GM23338 (cell line): ENCODE results near the gene SCN9A. TPM values are rescaled to one million over a fixed set of nuclear protein-coding genes. Genes with fewer than 3 reads are reported as not detected.

Source experiments
- ATAC-seq: fragments of 200-7000 bp; cut with Tn5 transposase; 3 replicates; pipeline ENCODE4 v1.9.1; 2020
- DNase-seq: peaks from one replicate; pipeline ENCODE4 v3.0.0-alpha.2; 2015; ENCODE audit warnings: low spot score
- H2AFZ ChIP-seq: fragments of 200-600 bp; sonication (generic); 2 replicates; pipeline ENCODE4 v1.8.0; 2016; ENCODE audit warnings: antibody characterized with exemption, mild to moderate bottlenecking, moderate library complexity
- H3F3A ChIP-seq: fragments of 200-600 bp; sonication (generic); replicated peaks from 2 replicates; pipeline ENCODE4 v1.8.0; 2017; ENCODE audit warnings: antibody characterized with exemption, mixed run types, low read depth
- H3K27ac ChIP-seq: fragments of 200-600 bp; sonication (generic); 2 replicates; pipeline ENCODE4 v1.6.1; 2016; ENCODE audit warnings: low read depth
- H3K27me3 ChIP-seq: fragments of 200-600 bp; sonication (generic); 2 replicates; pipeline ENCODE4 v1.8.0; 2016; ENCODE audit warnings: mild to moderate bottlenecking, mixed run types, moderate library complexity; ENCODE audit not compliant: insufficient read depth
- H3K36me3 ChIP-seq: fragments of 200-600 bp; sonication (generic); 2 replicates; pipeline ENCODE4 v1.8.0; 2016; ENCODE audit warnings: mild to moderate bottlenecking; ENCODE audit not compliant: insufficient read depth
- H3K4me1 ChIP-seq: fragments of 200-600 bp; sonication (generic); 2 replicates; pipeline ENCODE4 v1.8.0; 2016; ENCODE audit warnings: mild to moderate bottlenecking, moderate library complexity; ENCODE audit not compliant: insufficient read depth
- H3K4me2 ChIP-seq: fragments of 200-600 bp; sonication (generic); 2 replicates; pipeline ENCODE4 v1.7.1; 2017; ENCODE audit warnings: mixed run types
- H3K4me3 ChIP-seq: fragments of 200-600 bp; sonication (generic); 2 replicates; pipeline ENCODE4 v1.6.1; 2016; ENCODE audit warnings: mixed run types
- H3K79me2 ChIP-seq: fragments of 200-600 bp; sonication (generic); replicated peaks from 2 replicates; pipeline ENCODE4 v1.8.0; 2017; ENCODE audit warnings: mild to moderate bottlenecking; ENCODE audit not compliant: insufficient read depth
- H3K9me2 ChIP-seq: fragments of 200-600 bp; sonication (generic); 2 replicates; pipeline ENCODE4 v1.8.0; 2017; ENCODE audit not compliant: insufficient read depth
- H4K20me1 ChIP-seq: fragments of 200-600 bp; sonication (generic); replicated peaks from 2 replicates; pipeline ENCODE4 v1.8.0; 2017; ENCODE audit warnings: mild to moderate bottlenecking; ENCODE audit not compliant: insufficient read depth
- H3K27ac Mint-ChIP-seq: 2 replicates; pipeline ENCODE4 v1.8.0; 2020; ENCODE audit warnings: inconsistent platforms, mild to moderate bottlenecking, moderate library complexity, mixed read lengths
- H3K27me3 Mint-ChIP-seq: 3 replicates; pipeline ENCODE4 v1.8.0; 2022; ENCODE audit warnings: low read depth, mild to moderate bottlenecking, moderate library complexity, mixed read lengths, inconsistent platforms; ENCODE audit not compliant: insufficient read depth, poor library complexity
- H3K36me3 Mint-ChIP-seq: 3 replicates; pipeline ENCODE4 v1.8.0; 2021; ENCODE audit warnings: low read depth, mild to moderate bottlenecking, inconsistent platforms, moderate library complexity, mixed read lengths
- H3K4me1 Mint-ChIP-seq: 3 replicates; pipeline ENCODE4 v1.8.0; 2020; ENCODE audit warnings: mild to moderate bottlenecking, inconsistent platforms, mixed read lengths
- H3K4me3 Mint-ChIP-seq: 3 replicates; pipeline ENCODE4 v1.8.0; 2021; ENCODE audit warnings: moderate library complexity, mild to moderate bottlenecking, inconsistent platforms, mixed read lengths
- H3K9me3 Mint-ChIP-seq: 3 replicates; pipeline ENCODE4 v1.8.0; 2020; ENCODE audit warnings: moderate library complexity, mild to moderate bottlenecking, inconsistent platforms, mixed read lengths
- EZH2 ChIP-seq: fragments of 200-600 bp; sonication (generic); IDR thresholded peaks from one replicate; pipeline ENCODE4 v1.8.0; 2017; ENCODE audit warnings: antibody characterized with exemption, mild to moderate bottlenecking, low read depth; ENCODE audit not compliant: unreplicated experiment
- REST ChIP-seq: IDR thresholded peaks from one replicate; pipeline ENCODE4 v1.6.1; 2018; ENCODE audit warnings: antibody characterized with exemption; ENCODE audit not compliant: unreplicated experiment
- STAT1 ChIP-seq: IDR thresholded peaks from one replicate; pipeline ENCODE4 v1.6.1; 2016; ENCODE audit warnings: antibody characterized with exemption; ENCODE audit not compliant: unreplicated experiment
- ZNF114 ChIP-seq: fragments of 250-450 bp; sonication (Bioruptor Pico); IDR thresholded peaks from 2 replicates; pipeline ENCODE4 v1.5.0; 2020; ENCODE audit warnings: mild to moderate bottlenecking, moderate library complexity
- polyA plus RNA-seq: library from polyadenylated mRNA; unstranded; fragments of >200 nt; fragmentation: Nextera tagmentation; extraction: Ambion mirVana; gene quantifications from 2 replicates; pipeline ENCODE4 v1.2.1, GENCODE V29; 2016
- total RNA-seq: library from RNA; depleted of rRNA; stranded (reverse); fragments of >200 nt; shearing (Covaris generic); gene quantifications from 2 replicates; pipeline ENCODE4 v1.2.3, GENCODE V29; 2014
- TF ChIP-seq, protein P1 (sequence below), 2 experiments: fragments of 200-600 bp in 1 of 2; sonication (generic) in 1 of 2; conservative IDR thresholded peaks; 2 replicates each; pipeline versions ENCODE4 v1.5.1 to v1.6.1; 2016 to 2017; ENCODE audit warnings: antibody characterized with exemption in 2 of 2, low read depth in 2 of 2, mild to moderate bottlenecking in 2 of 2, moderate library complexity in 1 of 2
- TF ChIP-seq, protein P2 (sequence below): fragments of 250-450 bp; sonication (Bioruptor Pico); IDR thresholded peaks from 2 replicates; pipeline ENCODE4 v1.5.0; 2020; ENCODE audit warnings: mild to moderate bottlenecking, moderate library complexity
- TF ChIP-seq, protein P3 (sequence below): IDR thresholded peaks from 2 replicates; pipeline ENCODE4 v1.6.1; 2016; ENCODE audit warnings: antibody characterized with exemption

SCN9A gene
- total and polyA plus RNA-seq, 2 experiments from 2014 or later = 8.8 to 9.5 TPM

DNA sequence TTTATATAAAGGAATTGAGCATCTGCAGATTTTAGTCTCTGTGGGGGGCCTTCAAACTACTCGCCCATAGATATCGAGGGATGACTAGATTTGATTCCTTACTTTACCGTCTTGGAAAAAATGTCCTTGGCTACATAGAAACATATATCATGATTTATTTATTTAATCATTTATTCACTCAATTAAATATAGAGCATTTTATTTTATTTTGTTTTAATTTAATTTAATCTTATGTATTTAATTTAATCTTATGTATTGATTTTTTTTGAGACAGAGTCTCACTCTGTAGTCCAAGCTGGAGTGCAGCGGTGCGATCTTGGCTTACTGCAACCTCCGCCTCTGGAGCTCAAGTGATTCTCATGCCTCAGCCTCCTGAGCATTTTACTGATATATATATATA lies 105.4 kb downstream of the SCN9A start:
- Mint-ChIP-seq H3K36me3 (no peaks in the 10 kb centered on the region), H3K27me3 (no peaks in the 10 kb centered on the region), H3K9me3 (no peaks in the 10 kb centered on the region), H3K27ac (no peak overlapping the region), H3K4me3 (no peak overlapping the region), H3K4me1 (no peaks in the 10 kb centered on the region)
- Histone ChIP-seq H3K4me3 (no peak overlapping the region), H2AFZ (no peak overlapping the region), H3K9me2 (no peaks in the 10 kb centered on the region), H3K36me3 (no peaks in the 10 kb centered on the region), H3F3A (no peaks in the 10 kb centered on the region), H3K27me3 (no peaks in the 10 kb centered on the region), H3K4me2 (no peak overlapping the region), H4K20me1 (no peaks in the 10 kb centered on the region), H3K4me1 (no peaks in the 10 kb centered on the region), H3K79me2 (no peaks in the 10 kb centered on the region), H3K27ac (no peak overlapping the region)
- no peak for ATAC-seq
- DNase-seq = no peak
- TF ChIP-seq REST (no peak), ZNF114 (no peak), EZH2 (no peak), STAT1 (no peak)
- TF ChIP-seq, protein P1, sequence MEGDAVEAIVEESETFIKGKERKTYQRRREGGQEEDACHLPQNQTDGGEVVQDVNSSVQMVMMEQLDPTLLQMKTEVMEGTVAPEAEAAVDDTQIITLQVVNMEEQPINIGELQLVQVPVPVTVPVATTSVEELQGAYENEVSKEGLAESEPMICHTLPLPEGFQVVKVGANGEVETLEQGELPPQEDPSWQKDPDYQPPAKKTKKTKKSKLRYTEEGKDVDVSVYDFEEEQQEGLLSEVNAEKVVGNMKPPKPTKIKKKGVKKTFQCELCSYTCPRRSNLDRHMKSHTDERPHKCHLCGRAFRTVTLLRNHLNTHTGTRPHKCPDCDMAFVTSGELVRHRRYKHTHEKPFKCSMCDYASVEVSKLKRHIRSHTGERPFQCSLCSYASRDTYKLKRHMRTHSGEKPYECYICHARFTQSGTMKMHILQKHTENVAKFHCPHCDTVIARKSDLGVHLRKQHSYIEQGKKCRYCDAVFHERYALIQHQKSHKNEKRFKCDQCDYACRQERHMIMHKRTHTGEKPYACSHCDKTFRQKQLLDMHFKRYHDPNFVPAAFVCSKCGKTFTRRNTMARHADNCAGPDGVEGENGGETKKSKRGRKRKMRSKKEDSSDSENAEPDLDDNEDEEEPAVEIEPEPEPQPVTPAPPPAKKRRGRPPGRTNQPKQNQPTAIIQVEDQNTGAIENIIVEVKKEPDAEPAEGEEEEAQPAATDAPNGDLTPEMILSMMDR (conservative IDR thresholded peaks at IDR 0.05; ENCODE audit: low read depth in 2 of 2) = no peak
- TF ChIP-seq, protein P2, sequence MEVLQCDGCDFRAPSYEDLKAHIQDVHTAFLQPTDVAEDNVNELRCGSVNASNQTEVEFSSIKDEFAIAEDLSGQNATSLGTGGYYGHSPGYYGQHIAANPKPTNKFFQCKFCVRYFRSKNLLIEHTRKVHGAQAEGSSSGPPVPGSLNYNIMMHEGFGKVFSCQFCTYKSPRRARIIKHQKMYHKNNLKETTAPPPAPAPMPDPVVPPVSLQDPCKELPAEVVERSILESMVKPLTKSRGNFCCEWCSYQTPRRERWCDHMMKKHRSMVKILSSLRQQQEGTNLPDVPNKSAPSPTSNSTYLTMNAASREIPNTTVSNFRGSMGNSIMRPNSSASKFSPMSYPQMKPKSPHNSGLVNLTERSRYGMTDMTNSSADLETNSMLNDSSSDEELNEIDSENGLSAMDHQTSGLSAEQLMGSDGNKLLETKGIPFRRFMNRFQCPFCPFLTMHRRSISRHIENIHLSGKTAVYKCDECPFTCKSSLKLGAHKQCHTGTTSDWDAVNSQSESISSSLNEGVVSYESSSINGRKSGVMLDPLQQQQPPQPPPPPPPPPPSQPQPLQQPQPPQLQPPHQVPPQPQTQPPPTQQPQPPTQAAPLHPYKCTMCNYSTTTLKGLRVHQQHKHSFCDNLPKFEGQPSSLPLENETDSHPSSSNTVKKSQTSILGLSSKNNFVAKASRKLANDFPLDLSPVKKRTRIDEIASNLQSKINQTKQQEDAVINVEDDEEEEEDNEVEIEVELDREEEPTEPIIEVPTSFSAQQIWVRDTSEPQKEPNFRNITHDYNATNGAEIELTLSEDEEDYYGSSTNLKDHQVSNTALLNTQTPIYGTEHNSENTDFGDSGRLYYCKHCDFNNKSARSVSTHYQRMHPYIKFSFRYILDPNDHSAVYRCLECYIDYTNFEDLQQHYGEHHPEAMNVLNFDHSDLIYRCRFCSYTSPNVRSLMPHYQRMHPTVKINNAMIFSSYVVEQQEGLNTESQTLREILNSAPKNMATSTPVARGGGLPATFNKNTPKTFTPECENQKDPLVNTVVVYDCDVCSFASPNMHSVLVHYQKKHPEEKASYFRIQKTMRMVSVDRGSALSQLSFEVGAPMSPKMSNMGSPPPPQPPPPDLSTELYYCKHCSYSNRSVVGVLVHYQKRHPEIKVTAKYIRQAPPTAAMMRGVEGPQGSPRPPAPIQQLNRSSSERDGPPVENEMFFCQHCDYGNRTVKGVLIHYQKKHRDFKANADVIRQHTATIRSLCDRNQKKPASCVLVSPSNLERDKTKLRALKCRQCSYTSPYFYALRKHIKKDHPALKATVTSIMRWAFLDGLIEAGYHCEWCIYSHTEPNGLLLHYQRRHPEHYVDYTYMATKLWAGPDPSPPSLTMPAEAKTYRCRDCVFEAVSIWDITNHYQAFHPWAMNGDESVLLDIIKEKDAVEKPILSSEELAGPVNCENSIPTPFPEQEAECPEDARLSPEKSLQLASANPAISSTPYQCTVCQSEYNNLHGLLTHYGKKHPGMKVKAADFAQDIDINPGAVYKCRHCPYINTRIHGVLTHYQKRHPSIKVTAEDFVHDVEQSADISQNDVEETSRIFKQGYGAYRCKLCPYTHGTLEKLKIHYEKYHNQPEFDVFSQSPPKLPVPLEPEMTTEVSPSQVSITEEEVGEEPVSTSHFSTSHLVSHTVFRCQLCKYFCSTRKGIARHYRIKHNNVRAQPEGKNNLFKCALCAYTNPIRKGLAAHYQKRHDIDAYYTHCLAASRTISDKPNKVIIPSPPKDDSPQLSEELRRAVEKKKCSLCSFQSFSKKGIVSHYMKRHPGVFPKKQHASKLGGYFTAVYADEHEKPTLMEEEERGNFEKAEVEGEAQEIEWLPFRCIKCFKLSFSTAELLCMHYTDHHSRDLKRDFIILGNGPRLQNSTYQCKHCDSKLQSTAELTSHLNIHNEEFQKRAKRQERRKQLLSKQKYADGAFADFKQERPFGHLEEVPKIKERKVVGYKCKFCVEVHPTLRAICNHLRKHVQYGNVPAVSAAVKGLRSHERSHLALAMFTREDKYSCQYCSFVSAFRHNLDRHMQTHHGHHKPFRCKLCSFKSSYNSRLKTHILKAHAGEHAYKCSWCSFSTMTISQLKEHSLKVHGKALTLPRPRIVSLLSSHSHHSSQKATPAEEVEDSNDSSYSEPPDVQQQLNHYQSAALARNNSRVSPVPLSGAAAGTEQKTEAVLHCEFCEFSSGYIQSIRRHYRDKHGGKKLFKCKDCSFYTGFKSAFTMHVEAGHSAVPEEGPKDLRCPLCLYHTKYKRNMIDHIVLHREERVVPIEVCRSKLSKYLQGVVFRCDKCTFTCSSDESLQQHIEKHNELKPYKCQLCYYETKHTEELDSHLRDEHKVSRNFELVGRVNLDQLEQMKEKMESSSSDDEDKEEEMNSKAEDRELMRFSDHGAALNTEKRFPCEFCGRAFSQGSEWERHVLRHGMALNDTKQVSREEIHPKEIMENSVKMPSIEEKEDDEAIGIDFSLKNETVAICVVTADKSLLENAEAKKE = no peak
- TF ChIP-seq, protein P3, sequence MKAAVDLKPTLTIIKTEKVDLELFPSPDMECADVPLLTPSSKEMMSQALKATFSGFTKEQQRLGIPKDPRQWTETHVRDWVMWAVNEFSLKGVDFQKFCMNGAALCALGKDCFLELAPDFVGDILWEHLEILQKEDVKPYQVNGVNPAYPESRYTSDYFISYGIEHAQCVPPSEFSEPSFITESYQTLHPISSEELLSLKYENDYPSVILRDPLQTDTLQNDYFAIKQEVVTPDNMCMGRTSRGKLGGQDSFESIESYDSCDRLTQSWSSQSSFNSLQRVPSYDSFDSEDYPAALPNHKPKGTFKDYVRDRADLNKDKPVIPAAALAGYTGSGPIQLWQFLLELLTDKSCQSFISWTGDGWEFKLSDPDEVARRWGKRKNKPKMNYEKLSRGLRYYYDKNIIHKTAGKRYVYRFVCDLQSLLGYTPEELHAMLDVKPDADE = no peak
